ENCODE data around the gene PDZD2.
"Not testable (repeated sequence)": the region's sequence is repeated elsewhere in the genome, so short reads cannot be mapped to it uniquely, and the experiment has no call there.

Gene PDZD2

DNA sequence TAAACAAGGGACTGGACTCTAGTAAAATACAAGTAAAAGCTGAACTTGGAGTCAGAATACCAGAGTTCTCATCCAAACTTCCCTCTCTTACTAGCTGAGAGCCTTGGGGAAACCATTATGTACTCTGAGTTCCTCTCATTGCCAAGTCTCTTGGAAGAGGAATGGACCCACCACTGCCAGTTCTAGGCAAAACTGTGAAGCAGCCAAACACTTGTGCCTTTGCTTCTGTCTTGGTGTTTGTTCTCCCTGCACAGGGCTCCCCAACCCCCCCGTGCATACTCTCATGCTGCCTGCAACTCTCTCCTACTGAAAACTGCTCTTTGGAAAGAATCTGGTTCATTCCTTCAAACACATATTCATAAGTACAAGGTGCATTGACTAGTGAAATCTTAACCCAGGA, 102.6 kb downstream of the PDZD2 start:
- no peak for DNase-seq

GRCh38 chr5:31743678-31744077, 104.7 kb downstream of the PDZD2 start:
- no peak for DNase-seq

DNA sequence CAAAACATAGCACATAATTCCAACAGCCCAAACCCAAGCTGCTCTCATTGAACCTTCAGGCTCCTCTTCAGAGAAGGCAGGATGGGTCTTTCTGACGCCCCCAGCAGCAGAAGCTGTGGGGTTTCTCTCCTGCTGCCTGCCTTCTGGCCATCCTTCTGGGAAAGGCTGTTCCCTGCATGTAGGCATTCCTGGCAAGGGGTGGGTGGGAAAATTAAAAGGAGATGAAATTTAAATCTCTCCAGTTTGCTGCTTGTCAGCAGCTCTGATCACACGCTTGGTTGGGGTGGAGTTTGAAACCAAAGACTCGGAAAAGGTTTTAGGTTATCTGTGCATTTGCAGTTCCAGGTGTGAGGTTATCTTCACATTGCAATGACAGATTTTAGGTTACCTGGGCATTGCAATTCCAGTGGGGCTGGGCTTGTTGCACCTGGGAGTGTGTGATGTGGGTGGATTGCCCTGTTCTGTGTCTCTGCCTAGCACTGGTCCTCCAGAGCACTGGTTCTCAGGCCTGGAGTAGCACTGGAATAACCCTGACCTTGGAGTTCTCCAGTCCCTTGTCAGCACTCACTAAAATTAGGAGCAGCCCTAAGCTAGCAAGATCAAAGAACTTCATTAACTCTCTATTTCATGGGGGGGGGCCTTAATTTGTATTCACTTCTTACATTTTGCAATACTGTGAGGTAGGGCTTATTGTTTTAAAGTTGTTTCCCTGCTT, 109.7 kb downstream of the PDZD2 start:
- no peak for DNase-seq

DNA sequence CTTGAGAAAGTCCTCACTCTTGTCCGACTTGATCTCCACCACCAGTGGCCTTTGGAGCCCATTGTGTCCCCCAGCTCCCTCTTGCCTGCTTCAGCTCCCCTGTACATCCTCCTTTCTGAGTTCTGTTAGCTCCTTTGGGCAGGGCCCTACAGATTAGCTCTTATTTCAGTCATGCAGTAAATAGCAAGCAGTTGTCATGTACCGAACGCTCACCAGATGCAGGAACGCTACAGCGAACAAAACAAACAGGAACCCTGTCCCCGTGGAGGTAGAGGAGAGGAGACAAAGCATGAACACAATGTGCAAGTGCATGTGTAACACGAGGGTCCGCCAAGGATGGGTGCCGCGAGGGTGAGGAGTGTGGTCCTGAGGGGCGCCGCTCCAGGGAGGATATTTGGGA, 111.3 kb downstream of the PDZD2 start:
- no peak for DNase-seq

DNA sequence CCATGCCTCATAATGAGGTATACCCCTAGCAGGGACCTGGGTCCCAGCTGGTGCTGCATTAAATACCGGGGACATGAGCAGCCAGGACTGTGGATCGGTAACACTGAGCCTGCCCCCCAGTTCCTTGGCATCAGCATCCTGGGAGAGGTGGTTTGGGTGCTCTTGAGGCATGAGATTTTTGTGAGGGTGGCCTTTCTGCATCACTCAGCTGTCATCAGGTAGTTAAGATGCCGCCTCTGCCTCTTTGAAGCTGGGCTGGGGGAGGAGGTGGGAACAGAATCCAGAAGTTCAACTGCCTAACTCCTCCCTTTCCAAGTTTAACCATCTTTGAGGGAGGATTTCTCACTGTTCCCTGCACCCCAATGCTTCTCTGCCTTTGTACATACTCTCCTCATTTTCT, 112.7 kb downstream of the PDZD2 start:
- no peak for DNase-seq

DNA sequence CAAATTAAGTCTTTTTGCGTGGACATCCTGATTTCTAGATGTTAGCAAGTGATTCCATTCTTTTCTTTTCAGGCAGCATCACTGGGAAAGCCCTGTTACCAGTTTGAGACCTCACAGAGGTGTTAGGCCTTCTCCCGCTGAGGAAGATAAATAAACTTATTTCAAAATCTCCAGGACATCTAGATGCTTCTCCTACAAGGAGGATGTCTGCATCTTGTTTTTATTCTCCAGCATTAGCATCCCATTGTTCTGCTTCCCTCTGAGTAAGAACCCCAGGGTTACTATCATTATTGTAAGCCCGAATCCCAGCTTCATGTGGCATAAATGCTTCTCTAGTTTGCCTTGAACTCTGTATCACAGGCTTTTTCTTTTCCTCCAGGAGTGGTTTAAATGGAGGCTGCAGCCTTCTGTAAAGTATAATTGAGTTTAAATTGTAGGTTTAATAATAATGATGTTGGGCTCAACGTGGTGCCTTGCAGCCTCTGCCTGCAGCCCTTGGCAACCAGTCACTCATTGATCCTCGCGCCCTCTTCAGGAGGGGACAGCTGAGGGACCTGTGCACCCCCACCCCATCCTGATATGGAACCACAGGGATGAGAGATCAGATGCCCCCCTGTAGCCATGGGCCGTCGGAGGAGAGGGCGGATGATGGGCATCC, 114.9 kb downstream of the PDZD2 start:
- DNase-seq: no peak

DNA sequence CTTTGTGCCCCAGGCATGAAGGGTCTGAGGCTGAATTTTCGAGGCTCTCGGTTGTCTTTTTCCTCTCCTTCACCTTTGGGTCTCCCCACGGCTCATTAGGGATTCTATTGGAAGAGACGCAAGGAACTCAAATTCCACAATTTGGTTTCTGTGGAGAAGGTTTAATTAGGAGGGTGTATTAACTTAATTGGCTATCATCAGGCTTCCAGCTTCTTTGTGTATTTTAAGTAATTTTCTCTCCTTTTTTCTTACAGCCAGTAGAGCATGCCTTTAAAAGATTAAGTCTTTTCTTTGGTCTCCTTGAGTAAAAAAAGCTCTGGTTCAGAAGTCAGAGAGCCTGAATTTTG, 115.4 kb downstream of the PDZD2 start:
- no peak for DNase-seq

- no peak for DNase-seq
These were observed 116.1 kb downstream of the PDZD2 start for GRCh38 chr5:31754741-31755675.

DNA sequence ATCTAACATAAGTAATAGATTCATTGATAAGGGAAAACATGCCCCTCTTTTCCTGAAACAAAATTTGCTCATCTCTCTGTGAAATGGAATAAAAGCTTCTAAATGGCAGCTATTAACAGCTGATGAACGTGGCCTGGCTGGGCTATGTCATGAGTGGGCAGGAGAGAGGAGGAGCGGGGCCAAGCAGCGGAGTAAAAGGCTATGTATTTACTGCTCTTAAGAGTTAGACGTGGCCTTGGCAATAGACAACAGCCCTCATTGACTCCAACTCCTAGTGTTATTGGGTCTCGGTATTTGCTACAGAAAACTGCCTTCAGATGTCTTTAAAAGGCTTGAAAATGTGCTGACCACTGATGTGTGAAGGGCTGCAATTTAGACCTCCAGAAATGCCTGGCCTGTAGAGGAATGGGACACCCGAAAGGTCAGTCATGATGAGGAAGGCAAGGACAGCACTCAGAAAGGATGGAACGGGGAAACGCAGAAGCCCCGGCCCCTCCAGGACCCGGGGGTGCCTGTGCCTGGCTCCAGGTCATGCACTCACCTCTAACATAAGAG, 116.8 kb downstream of the PDZD2 start:
- DNase-seq: no peak

DNA sequence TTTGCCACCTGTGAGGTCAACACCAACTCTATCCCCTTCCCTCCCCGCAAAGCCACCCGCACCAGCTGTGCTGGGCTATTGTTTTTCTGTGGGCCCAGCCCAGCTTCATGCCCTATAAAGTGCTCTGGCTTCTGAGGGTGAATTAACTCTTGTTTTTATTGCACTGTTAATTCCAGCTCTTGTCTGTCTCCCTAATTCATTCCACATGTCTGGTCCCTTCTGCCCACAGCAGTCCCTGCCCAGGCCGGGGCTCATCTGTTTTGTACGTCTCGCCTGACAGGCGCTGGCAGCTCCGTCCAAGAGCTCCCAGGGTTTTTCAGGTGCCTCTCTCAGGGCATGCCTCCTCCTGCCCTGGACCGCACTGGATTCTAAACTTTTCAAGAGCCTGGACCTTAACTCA, 118.9 kb downstream of the PDZD2 start:
- no peak for DNase-seq

GRCh38 chr5:31758803-31759425, 120.0 kb downstream of the PDZD2 start:
- no peak for DNase-seq

- DNase-seq: no peak
These were observed 121.0 kb downstream of the PDZD2 start for GRCh38 chr5:31759925-31760324.

GRCh38 chr5:31761877-31762276, 122.9 kb downstream of the PDZD2 start:
- no peak for DNase-seq

DNA sequence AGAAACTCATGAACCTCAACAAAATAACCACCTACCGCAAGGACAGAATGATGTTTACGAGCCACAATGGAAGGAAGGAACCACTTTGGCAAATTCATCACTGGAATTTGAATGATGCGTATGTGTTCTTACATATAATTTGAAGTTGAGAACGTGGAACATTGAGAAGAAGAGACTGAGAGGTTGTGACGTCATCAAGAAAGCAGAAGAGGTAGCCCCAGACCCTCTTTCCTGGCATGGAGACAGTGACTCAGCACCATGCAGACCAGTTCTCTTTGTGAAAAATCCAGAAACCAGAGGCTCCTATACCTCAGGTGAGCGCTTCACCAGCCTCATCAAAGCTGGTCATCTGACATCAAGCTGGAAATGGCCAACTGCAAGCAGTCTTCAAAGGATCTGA, 124.5 kb downstream of the PDZD2 start:
- no peak for DNase-seq

DNA sequence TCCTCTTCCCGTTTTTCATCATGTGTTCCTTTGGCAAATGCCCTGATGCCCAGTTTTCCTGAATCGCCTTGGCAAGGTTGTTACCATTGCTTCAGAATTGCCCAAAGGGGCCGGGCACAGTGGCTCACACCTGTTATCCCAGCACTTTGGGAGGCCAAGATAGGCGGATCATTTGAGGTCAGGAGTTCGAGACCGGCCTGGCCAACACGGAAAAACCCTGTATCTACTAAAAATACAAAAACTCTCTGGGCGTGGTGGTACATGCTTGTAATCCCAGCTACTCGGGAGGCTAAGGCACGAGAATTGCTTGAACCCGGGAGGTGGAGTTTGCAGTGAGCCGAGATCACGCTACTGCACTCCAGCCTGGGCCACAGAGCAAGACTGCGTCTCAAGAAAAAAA, 125.8 kb downstream of the PDZD2 start:
- not testable (repeated sequence) for DNase-seq

DNA sequence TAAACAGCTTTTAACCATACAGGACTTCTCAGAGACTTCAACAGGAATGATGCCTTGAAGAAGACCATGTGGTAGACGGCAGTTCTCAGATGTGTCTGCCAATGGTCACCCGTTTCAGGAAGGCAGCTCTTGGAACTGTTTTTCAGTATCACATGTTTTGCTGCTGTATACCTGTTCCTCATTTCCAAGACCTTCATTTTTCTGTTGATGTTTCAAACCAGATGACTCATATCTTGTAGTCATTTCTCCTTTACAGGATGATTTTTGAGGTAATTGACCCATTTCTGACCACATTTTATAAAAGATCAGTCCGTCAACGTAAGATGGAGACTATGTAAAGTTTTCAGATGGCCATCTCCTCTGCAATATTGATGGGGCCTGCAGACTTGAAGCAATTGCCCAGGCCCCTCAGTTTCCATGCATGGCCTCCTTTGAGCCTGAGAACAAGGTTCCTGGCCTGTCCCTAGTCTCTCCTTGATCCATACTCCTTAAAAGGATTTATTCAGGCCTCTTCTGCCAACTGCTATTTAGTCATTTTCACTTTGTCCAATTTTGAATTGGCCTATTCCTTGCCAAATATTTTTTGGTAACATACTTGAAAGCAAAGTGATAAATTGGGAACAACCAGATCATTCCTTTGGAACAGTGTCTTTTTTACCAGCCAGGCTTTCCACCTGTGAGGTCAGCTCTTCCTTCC, 128.6 kb downstream of the PDZD2 start:
- no peak for DNase-seq

DNA sequence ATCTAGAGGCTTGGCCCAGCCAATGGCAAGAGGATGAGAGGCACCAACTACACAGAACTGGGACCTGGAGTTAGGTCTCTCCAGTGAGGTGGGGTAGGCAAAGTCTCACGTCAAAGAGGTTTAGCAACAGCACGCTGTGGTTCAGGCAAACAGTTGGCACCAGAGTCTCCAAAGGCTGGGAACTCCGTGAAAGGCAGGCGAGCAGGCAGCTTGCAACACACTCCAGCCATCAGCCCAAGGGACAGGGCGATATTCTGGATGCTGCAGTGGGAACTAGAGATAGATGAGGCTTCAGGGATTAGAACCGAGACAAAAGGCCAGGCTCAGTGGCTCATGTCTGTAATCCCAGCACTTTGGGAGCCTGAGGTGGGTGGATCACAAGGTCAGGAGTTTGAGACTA, 129.1 kb downstream of the PDZD2 start:
- no peak for DNase-seq

DNA sequence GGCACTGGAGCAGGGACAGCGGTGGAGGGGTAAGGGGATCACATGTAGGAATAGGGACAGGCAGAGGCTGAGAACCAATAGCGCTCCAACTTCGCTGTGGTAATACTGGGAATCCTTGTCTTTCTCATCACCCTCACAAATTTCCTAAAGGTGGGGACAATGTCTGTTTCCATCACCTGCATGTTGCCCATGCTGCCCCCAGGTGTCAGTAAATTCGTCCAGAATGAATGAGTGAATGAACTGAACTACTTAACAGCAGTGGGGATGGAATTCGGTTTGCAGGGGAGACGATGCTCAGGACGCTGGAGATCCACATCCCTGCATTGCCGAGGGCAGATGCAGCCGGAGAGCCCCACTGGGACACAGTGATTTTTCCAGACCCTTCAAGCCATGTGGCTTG, 129.9 kb downstream of the PDZD2 start:
- no peak for DNase-seq

- no peak for DNase-seq
These were observed 130.6 kb downstream of the PDZD2 start for GRCh38 chr5:31769530-31769929.

GRCh38 chr5:31770132-31770720, 131.3 kb downstream of the PDZD2 start:
- no peak for DNase-seq

GRCh38 chr5:31770998-31771397, 132.1 kb downstream of the PDZD2 start:
- no peak for DNase-seq

DNA sequence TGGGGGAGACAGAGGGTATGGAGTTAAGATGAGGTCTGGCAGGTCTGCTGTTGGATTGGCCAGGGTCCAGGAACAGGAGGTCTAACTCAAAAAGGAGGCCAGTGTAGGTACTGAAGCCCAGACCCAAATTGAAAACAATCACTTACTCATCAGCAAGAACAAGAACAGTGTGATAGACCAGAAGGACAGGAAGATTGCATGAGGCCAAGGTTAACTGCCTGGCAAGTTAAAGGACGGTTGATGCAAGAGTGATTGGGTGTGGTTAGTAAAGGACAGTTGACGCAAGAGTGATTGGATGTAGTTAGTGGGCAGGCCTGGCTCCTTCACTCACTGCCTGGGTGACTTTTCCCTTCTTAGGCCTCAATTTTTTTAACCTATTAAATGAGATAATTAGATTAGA, 132.6 kb downstream of the PDZD2 start:
- DNase-seq: no peak
